CD4-positive, alpha-beta T cell treated with Interleukin-4 for 1 hour (primary cell): ENCODE data around the gene EMD.
A peak's percentile ranks its signal among the peaks of the same experiment; 100 is the strongest.

Experiments
- DNase-seq, 2 donors: peaks; one replicate each; pipeline ENCODE4 v3.0.0-alpha.2; 2020 to 2022

EMD gene

DNA sequence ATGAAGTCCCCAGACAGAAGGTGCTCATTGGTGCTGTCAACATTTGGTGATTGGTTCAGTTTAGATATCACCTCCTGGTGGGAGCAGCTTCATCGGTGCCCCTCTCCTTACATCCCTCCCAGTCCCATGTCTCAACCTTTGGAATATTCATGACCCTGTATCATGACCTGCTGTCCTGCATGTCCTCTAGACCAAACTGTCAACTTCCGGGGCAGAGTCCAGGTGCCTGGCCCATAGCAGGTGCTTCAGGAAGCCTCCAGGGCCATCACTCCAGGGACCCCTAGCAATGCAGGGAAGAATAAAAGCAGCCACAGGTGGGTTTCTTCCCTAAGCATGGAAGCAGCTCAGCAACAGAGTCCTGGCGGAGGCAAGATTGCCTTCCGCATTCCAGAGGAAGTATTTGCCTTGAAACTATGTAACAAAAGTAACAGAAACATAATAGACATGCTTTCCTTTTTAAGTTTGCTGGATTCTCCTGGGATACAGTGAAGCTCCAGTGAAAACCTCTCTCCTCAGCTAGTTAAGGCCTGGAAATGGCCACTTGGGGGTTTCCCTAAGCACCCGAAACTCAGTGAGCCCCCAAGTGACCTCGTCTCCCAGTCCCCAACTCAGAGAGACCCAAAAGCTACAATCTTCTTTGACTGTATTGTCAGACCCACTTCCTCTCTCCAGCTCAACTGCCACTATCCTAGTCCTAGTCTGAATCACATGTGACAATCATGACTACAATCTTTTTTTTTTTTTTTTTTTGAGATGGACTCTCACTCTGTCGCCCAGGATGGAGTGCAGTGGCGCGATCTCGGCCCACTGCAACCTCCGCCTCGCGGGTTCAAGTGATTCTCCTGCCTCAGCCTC lies 48.0 kb downstream of the EMD start:
- DNase-seq, result no peak

DNA sequence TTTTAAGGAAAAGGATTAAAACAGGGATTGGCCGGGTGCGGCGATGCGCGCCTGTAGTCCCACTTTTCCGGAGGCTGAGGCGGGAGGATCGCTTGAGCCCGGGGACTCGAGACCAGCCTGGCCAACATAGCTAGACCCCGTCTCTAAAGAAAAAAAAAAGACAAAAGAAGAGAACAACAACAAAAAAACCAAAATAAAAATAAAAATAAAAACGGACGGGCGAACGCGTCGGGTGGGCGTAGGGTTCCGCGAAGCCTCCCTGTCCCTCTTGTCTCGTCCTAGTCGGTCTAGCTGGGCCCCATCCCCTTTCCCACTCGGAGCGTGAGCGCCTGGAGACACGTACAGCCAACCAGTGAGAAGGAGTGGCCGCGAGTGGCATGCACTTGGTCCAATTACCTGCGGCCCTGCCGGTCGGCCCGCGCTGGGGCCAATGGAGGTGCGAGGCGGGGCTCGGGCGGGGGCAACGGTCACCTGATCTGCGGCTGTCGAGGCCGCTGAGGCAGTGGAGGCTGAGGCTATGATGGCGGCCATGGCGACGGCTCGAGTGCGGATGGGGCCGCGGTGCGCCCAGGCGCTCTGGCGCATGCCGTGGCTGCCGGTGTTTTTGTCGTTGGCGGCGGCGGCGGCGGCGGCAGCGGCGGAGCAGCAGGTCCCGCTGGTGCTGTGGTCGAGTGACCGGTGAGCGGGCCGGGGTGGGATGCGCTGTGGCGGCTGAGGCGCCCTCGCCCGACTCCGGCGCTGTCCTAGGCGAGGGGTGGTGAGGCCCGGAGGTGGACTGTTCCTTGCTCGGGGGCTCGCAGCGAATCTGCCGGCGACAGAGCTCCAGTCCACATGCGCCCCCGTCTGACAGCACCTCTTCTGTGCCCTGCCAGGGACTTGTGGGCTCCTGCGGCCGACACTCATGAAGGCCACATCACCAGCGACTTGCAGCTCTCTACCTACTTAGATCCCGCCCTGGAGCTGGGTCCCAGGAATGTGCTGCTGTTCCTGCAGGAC lies 49.4 kb downstream of the EMD start, which contains the start of gene ATP6AP1:
Gene ATP6AP1 (plus strand): TSS at position 502 of the 996 bp plus-strand sequence. CDS start 16 bp downstream, at position 518.
- peak; percentile 90 to 91 for DNase-seq

DNA sequence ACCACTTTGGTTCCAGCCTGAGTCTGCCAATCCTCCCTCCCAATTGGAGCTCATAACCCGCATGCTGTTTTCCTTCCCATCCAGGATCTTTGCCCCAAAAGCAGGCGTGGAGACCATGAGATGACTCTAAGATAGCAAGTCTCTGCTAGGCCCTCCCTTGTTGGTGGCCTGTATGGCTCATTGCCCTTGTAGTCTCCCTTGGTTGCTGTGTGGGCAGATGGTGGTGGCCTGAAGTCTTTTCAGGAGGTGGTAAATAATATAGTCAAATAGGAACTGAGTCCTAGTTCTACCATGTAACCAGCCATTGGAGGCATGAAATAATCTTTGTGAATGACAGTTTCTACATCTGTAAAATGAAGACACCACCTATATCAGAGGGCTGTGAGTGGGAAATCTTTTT lies 50.6 kb downstream of the EMD start:
- no peak for DNase-seq

DNA sequence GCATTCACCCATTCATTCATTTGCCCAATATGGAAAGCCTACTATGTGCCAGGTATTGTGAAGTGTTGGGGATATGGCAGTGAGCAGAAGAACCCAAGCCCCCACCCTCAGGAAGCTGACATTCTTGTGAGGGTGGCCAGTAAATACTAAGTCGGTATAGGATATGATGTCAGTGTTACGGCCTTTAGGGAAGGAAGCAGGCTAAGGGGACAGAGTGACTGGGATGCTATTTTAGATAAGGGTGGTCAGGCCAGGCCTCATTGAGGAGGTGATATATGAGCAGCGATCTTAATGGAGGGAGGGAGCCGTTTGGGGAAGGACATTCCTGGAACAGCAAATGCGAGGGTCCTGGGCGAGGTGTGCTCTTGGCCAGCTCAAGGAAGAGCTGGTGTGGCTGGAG lies 51.4 kb downstream of the EMD start:
- DNase-seq, result no peak

DNA sequence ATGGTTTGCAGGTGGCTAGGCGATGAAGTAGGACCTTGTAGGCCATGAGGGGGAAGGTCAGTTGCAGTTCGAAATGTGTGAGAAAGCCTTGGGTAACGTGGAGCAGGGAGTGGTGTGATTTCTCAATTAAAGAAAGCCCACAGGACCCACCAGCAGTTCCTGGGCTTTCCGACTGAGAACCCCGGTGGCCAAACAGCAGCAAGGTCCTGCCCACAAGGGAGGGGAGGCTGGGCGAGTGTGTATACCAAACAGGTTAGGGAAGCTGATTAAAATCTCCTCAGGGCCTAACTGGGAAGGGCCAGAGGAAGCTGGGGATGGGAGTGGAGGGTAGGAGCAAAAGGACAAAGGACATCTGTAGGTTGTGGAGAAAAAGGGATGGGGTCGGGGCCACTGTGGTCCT lies 51.8 kb downstream of the EMD start:
- DNase-seq, result peak in 1 of 2 donors; percentile 45
